Stimulated activated CD4-positive, alpha-beta T cell treated with anti-CD3 and anti-CD28 coated beads, Interleukin-12 subunit alpha, Interleukin-12 subunit beta, amount 100 ng/mL, for 24 hours (primary cell): ENCODE results near the gene TTC22.
A peak's percentile ranks its signal among the peaks of the same experiment; 100 is the strongest.

Source experiments
- DNase-seq, 2 experiments: peaks; one replicate each; pipeline ENCODE4 v3.0.0-alpha.2; 2020; ENCODE audit warnings: low read depth in 2 of 2

The TTC22 gene

GRCh38 chr1:54808443-54809207 is 7.5 kb upstream of the TTC22 start:
- no peak for DNase-seq

DNA sequence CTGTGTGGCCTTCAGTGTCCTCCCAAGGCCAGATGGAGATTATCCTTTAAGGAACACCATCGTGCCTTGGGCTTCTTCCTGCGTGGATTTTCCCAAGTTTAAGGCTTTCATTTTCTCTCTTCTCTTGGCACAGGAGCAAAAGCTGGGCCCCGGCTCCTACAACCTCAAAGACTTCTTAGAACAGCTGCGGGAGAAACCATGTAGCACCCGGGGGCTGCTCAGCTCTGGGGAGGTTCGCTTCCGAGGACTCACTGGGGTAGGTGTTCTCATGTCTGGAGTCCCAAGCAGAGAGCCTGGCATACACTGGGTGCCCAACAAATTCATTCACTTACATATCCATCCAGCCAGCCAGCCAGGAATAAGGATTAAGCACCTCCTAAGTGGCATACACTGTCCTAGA is 6.6 kb upstream of the TTC22 start:
- no peak for DNase-seq

DNA sequence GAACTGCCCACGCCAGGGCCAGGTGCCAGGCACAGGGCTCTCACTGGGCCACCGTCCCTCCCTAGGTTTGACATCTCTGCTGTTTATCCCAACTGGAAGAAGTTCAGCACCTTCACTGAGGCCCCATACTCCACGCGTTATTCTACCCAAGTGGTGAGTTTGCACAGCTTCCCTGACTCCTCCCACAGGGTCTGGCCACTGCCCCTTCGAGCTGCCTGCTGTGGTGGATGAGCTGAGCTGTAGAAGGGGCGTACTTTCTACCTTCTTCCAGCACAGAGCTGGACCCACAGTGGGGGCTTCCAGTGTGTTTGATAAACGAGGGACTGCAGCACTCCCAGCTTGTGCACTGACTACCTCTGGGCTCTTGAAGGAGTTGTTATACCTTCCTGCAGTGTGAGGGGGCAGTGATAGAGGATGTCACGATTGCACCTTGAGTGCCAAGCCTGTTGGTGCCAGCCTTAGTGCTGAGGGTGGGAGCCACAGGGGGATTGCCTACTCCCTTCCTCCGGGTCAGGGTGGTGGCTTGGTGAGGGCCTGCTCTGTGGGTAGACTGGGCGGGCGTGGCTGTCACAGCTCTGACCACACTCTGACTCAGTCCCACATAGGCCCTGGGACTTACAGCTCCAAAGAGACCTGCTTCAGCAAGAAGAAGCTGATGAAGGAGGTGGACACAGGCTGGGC is 5.9 kb upstream of the TTC22 start:
- no peak for DNase-seq

DNA sequence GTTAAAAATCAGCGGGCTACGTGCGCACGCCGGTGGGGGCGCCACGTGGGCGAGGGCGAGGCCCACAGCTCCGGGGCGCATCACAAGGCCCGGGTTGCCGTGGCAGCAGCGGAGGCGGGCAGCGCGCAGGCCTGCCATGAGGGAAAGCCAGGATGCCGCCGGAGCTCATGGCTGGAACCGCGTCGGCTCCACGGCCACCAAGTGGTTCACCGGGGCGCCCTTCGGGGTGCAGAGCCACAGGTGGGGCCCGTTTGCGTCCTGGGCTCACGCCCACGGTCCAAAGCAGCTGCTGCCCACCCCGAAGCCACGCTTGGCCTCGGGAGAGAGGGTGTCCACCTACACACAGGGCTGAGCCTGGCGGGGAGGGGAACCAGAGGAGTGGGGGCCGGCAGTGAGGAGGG is 4.9 kb upstream of the TTC22 start:
- no peak for DNase-seq

GRCh38 chr1:54805466-54805865 is 4.3 kb upstream of the TTC22 start:
- DNase-seq, result no peak

DNA sequence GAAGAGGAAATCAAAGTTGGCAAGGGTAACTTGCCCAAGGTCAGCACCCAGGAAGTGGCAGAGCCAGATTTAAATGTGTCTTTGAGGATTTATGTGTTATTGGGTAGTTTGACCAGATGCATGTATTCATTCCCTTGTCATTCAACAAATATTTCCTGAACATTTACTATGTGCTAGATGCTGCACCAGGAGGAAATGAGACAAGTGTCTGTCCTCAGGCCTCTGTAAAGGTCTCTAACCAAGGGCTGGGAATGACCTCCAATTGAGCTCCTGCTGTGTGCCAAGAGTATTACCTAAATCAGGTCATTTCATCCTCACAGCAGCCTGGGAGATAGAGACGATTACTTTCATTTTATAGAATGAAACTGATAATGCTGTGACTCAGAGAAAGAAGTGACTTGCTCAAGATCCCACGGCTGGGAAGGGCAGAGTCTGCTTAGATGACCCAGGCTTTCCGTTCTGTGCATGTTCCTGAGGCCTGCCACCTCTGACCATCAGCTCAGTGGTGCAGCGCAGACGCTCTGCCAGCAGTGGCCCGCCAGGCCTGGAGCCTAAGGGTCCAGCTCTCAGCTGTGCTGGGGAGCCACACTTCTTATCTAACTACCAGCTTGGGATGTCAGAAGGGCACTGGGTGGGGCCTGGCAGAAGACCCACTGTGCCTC is 3.5 kb upstream of the TTC22 start:
- peak in 1 of 2 experiments; percentile 17 for DNase-seq

- no peak for DNase-seq
Observed at GRCh38 chr1:54803761-54804470, 2.8 kb upstream of the TTC22 start.

- DNase-seq, result no peak
Observed at GRCh38 chr1:54800041-54800898, 853 bp downstream of the TTC22 start.

DNA sequence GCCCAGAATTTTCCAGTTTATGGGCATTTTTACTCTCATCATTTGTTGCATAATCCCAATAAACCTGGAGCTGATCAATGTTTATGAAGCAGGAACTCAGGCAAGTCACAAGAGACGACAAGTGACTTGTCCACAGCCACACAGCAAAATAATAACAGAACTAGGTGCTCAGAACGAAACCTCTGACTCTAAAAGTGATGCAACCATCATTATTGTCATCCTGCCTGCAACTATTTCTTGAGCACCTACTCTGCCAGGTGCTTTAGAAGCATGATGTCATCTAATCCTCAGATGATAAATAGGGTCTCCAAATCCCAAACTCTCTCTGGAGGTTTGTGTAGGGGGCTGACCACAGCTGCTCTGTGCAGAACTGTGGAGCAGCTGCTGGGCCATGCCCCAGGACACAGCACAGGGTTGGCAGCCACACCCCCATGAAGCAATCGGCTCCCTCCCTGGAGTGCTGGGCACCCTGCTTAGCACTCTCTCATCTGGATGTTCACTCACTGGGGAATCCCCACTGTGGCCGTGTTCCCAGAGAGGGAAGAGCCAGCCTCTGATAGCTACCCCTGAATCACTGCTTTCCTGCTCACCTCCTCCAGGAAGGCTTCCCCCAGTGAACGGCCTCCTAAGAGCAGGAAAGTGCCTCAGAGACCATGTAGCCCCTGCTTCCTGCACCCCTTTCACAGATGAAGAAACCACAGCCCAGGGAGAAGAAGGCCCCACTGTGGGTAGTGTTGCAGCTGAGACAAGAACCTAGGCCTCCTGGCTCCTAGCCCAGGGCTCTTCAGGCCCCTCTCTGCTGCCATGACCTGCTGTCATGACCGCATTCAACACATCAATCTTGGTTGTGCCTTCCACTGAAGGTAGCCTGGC is 2.1 kb downstream of the TTC22 start:
- peak; percentile 13 to 24 for DNase-seq

DNA sequence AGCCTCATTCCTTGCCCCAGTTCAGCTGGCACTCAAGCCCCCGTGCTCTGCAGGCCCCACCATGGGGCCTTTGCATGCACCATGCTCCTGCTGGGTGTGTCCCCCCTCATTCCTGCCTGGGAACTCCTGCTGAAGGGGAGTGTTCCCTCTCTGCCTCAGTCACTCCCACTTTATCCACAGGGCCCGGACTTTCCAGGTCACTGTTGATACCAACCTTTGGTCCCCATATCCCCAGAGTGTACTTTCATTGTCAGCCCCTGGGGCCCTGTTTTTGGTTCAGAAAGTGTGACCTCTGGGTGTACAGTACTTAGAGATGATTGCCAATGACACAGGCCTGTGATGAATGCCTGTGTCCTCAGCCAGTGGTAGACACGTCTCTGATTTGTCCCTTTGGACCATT is 2.9 kb downstream of the TTC22 start:
- DNase-seq, result no peak

DNA sequence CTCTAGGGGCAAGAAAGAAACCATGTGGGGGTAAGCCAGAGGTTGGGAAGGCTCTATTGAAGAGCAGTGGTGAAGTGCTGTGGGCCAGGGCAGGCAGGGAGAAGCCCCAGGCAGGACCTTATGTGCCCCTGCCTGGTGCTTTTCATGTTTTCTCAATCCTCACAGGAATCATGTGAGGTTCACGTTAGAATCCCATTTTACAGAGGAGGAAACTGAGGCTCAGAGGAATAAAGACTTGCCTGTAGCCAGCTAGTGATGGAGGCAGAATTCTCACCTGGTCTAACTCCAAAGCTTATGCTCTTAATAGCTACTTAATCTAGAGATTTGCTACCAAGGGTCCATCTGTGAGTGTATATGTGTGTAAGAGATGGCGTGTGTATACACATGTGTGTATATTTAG is 4.2 kb downstream of the TTC22 start:
- no peak for DNase-seq

DNA sequence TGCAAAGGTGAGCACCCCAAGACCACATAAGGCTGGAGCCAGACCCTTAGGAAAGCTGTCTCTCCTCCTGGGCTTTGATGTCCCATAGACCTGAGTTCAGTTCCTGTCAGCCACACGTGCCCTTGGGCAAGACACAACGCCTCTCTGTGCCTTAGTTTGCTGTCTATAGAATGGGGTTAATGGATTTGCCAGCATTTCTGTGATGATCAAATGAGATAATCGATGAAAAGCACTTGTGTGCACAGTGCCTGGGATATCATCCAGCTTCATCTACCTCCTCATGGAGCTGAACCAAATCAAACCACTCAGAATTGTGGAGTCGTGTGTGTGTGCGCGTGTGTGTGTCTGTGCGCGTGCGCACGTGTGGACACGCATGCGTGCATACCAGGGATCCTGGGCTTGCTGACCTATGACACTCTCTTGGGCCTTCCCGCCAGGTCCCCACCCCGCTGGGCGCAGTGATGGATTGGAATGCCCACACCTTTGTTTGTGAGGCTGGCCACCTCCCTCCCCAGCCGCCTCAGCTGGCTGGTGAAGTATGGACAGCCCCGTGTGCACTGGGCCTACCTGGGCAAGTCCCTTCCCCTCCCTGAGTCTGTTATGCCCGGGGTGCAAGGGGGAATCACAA is 5.2 kb downstream of the TTC22 start:
- DNase-seq, result no peak

DNA sequence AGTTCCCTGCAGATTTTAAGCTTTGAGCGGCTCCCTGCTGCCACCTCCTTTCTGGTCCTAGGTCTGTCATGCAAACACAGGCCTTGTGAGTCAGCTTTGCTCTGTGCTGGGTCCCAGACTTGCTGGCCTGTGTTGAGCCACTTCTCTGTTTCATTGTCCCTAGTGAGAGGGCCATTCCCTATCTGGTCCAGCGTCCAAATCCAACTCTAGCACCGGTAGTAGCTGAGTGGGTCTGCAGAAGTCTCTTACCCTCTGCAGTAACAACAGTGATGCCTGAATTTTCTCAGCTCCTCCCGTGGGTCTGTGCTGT is 5.8 kb downstream of the TTC22 start:
- no peak for DNase-seq

DNA sequence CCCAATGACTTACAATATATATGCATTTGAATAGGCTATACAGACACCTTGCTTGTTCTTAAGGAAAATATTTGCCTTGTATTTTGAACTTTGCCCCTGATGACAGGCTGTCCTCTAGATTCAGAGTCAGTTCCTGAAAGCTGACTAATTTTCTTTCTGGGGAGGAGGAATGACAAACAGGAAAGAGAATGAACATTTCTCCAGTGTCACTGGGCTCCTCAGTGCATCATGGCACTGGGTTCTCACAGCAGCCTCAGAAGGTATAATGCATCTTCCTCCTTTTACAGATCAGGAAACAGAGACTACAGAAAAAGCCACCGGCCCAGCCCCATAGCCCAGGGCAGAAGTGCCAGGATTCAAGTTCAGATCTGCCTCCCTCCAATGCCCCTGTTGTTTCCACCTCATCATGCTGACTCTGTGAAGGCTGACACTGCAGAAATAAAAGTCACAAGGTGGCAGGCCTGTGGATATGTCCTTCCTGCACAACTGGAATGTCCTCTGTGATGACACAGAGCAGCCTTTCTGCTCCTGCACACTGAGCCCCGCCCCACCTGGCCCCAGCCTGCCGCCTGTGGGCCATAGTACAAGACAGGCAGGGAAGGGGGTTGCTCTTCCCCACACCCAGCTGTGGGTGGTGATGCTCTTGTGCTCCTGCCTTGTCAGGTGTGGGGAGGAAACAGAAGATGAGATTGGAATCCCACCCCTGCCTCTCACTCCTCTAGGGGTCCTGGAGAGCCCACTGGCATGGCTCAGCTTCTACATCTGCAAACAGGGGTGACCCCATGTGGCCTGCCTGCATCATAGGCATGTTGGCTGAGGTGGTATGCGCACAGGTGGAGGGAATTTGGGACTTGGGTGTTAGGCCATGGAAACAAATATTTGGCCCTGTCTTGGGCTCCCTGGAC is 6.4 kb downstream of the TTC22 start:
- no peak for DNase-seq

DNA sequence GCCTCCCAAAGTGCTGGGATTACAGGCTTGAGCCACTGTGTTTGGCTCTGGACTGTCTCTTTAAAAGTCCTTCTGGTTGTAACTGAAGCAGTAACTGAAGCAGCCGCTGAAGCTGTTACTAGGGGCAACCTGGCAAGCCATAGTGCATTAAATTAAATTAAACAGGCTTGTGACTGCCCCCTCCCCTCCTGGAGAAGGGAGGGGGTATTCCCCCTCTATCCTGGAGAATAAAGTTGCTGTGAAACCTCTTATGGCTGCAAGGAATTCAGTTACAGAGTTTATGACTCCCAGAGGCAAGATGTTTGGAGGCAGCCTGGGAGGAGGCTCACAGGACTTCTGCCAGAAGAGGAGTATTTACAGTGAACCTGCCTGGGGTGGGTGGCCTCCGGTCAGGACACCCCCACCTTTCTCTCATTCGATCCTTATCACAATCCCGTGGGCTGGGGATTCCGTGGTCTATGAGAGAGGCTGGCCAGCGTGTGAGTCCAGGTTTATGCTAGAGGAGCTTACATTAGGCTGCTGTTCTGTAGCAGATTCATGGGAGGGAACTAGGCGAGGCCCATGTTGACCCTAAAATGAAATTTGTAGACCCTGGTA is 8.3 kb downstream of the TTC22 start:
- DNase-seq, result no peak

DNA sequence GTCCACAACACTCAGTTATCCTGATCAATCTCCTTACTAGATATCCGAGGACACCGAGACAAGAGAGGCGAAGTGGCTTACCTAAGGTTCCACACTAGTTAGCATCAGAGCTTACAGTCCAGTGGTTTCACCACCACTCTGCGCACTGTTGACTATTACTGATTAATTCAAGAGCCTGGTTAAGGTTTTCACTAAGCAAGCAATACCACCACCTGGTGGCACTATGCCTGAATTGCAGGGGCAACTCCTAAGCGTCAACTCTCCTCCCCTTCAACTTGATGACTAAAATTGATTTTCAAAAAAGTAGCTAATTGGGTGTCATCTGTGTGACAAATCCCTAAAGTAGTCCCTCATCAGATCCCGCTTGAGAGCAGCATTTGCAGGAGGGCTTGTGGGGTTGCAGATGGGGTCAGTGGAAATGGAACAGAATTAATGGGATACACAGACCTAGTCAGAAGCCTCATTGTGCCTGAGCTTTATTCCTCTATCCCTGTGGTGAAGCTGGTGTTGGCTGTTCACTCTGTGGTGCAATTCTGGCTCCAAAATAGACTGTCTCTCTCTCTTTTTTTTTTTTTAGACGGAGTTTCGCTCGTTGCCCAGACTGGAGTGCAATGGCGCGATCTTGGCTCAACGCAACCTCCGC is 9.1 kb downstream of the TTC22 start:
- DNase-seq, result peak; percentile 24 to 72

GRCh38 chr1:54788459-54788858 is 12.7 kb downstream of the TTC22 start:
- DNase-seq, result no peak

GRCh38 chr1:54787604-54788003 is 13.5 kb downstream of the TTC22 start:
- DNase-seq, result no peak
